Inferior parietal cortex (tissue), 1 donor: ENCODE measurements around the gene AADACL3.
"Not testable (repeated sequence)": the region's sequence is repeated elsewhere in the genome, so short reads cannot be mapped to it uniquely, and the experiment has no call there.

ENCODE experiments used
- DNase-seq: peaks from one replicate; pipeline ENCODE4 v3.0.0-alpha.2; 2016; ENCODE audit errors: extremely low spot score

The AADACL3 gene

DNA sequence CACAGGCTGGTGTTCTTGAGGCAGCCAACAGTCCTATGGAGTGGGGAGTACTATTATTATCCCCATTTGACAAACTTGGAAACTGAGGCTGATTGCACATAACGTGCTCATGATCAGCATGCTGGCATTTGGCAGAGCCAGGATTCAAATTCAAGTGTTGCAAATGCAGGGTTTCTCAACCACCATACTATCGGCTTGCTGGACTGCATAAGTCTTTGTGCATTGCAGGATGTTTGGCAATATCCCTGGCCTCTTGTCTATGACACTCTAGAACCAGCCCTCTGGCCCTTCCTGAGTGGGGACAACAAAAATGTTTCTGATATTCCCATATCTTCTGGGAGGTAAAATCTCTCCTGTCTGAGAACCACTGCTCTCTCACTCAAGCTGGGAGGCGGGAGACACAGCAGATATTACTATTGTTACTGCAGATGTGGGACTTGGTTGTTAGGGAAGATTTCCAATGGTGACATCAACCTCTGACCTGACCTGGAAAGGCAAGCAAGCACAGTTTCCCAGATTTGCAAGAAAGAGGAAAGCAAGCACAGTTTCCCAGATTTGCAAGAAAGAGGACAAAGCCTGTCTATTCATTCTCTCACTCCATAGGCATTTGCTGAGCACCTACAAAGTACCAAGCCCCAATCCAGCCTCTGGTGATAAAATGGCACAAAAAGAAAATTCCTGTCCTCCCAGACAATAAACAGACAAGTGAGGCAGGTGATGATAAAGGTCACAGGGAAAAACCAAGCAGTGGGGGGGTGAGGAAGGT lies 1.0 kb upstream of the AADACL3 start:
- DNase-seq = no peak

GRCh38 chr1:12717301-12717838 lies 1.5 kb downstream of the AADACL3 start:
- DNase-seq = no peak

- no peak for DNase-seq
Observed at GRCh38 chr1:12722626-12723025, 6.7 kb downstream of the AADACL3 start.

GRCh38 chr1:12728391-12728790 lies 12.5 kb downstream of the AADACL3 start:
- no peak for DNase-seq

GRCh38 chr1:12730156-12730555 lies 14.2 kb downstream of the AADACL3 start:
- no peak for DNase-seq

DNA sequence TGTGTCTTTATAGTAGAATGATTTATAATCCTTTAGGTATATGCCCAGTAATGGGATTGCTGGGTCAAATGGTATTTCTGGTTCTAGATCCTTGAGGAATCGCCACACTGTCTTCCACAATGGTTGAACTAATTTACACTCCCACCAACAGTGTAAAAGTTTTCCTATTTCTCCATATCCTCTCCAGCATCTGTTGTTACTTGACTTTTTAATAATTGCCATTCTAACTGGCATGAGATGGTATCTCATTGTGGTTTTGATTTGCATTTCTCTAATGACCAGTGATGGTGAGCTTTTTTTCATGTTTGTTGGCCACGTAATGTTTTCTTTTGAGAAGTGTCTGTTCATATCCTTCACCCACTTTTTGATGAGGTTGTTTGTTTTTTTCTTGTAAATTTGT lies 15.2 kb downstream of the AADACL3 start:
- DNase-seq = not testable (repeated sequence)

- DNase-seq = no peak
Observed at GRCh38 chr1:12734651-12735050, 18.7 kb downstream of the AADACL3 start.

DNA sequence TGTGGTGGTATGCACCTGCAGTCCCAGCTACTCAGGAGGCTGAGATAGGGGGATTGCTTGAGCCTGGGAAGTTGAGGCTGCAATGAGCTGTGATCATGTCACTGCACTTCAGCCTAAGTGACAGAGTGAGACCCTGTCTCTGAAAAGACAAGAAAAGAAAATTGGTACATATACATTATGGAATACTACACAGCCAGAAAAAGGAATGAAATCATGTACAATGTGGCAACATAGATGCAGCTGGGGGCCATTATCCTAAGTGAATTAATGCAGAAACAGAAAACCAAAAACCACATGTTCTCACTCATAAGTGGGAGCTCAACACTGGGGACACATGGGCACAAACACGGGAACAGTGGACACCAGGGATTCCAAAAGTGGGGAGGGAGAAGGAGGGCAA lies 23.0 kb downstream of the AADACL3 start:
- no peak for DNase-seq

- DNase-seq = no peak
Observed at GRCh38 chr1:12739613-12740012, 23.7 kb downstream of the AADACL3 start.

DNA sequence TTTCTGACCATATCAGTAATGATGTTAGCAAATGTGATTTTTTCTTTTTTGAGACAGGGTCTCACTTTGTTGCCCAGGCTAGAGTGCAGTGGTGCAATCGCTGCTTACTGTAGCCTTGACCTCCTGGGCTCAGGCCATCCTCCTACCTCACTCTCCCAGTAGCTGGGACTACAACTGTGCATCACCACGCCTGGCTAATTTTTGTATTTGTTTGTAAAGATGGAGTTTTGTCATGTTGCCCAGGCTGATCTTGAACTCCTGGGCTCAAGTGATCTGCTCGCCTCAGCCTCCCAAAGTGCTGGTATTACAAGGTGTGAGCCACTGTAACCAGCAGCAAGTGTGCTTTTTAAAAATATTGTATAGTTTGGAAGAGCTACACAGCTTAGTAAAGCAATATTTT lies 26.0 kb downstream of the AADACL3 start:
- DNase-seq = no peak

GRCh38 chr1:12745126-12745991 lies 29.4 kb downstream of the AADACL3 start:
- DNase-seq = no peak

- no peak for DNase-seq
Observed at GRCh38 chr1:12745992-12746323, 30.0 kb downstream of the AADACL3 start, which contains the start of gene CFAP107. TSS of gene CFAP107 (plus strand) at chr1:12746200. CDS start at chr1:12746431, 231 bp downstream.

GRCh38 chr1:12748778-12749355 lies 33.0 kb downstream of the AADACL3 start:
- DNase-seq = no peak

DNA sequence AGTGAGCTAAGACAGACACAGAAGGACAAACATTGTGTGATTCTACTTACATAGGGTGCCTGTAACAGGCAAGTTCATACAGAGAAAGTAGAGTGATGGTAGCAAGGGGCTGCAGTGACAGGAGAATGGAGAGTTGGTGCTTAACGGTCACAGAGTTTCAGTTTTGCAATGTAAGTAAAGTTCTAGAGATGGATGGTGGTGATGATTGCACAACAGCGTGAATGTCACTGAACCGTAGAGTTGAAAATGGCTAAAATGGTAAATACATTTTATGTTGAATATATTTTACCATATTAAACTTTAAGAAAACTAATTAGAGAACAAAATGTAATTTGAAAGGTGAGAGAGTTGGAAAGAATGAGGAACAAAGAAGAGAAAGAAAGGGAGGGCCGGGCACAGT lies 38.8 kb downstream of the AADACL3 start:
- DNase-seq = no peak

GRCh38 chr1:12756273-12756672 lies 40.4 kb downstream of the AADACL3 start:
- no peak for DNase-seq

DNA sequence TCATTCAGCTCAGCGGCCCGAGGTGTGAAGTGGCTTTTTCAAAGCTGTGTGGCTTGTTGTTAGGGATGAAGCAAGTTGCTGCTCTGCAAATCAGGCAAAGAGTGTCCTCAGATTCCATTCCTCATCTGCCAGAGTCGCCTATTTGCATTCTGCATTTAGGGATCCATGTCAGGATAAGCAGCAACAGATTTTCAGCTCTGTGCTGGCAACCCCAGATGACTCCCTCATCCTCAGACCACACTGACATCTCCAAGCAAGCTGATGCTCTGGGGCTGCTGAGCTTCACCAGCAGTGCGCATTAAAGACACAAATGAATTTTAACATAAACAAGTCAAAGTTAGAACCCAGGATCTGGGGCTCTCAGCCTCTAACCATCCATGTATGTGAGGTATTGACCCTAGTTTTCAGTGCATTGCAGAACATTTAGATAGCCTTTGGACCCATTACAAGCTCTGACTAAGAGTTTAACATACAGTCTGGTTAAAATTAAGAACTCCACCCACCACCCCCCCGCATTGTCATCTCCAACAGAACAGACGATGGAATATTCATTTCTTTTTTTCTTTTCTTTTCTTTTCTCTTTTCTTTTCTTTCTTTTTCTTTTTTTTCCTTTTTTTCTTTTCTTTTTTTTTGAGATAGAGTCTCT lies 41.0 kb downstream of the AADACL3 start:
- no peak for DNase-seq

DNA sequence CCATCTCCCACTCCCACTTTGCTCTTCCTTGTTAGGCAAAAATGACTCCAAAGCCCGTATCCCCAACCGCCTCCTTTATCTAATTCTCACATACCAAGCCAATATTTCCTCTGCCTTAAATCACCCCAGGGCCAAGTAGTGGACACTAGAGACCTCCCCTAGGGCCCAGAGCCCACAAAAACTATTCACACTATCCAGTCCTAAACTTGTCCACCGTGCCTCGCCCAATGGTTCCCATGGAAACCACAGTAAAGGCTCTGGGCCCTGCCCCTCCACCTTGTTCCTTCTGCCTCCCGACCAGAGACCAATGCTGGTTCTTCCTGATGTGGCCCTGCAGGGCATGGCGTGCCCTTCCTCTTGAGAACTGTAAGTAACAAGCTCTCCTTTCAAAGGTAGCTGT lies 41.9 kb downstream of the AADACL3 start:
- DNase-seq = no peak

- no peak for DNase-seq
Observed at GRCh38 chr1:12760256-12760795, 44.4 kb downstream of the AADACL3 start.

- no peak for DNase-seq
Observed at GRCh38 chr1:12761781-12762180, 45.9 kb downstream of the AADACL3 start.

GRCh38 chr1:12762766-12763165 lies 46.9 kb downstream of the AADACL3 start:
- DNase-seq = no peak

DNA sequence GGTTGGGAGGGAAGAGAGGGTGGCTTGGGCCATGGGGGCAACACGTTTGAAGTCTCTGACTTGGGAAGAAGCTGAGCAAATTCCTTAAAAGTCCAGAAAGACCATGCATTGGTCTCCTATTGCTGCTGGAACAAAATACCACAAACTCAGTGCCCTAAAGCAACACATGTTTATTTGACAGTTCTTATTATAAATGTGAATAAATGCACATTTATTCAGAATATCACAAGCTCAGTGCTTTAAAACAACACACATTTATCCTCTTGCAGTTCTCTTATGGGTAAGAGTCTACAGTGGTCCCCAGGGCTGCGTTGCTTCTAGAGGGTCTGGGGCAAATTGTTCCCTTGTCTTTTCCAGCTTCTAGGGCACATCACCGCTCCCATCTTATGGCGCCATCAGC lies 47.6 kb downstream of the AADACL3 start:
- no peak for DNase-seq

DNA sequence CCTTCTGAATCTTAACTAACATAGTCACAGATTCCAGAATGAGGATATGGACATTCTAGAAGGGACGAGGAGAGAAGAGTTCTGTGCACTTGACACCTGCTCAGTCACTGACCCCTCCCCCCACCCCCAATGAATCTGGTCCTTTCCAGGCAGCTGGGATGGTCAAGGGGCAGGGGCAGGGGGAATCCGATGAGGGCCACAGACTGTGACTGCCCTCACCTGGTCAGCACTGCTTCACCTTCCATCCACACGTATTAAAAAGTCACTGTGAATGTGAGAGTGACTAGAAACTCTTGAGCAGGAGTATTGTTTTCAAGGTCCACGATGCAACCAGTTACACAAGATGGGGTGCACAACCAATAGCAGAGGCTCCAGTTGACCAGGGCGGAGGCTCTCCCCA lies 48.1 kb downstream of the AADACL3 start:
- DNase-seq = no peak
